Upper lobe of right lung (tissue), 1 donor: ENCODE measurements around the gene MGARP. TPM values are rescaled to one million over a fixed set of nuclear protein-coding genes. Genes with fewer than 3 reads are reported as not detected.

Experiments used
- ATAC-seq: fragments of 200-7000 bp; cut with Tn5 transposase; one replicate; pipeline ENCODE4 v1.9.1; 2020; ENCODE audit warnings: mild to moderate bottlenecking, moderate library complexity
- DNase-seq: peaks from one replicate; pipeline ENCODE4 v3.0.0-alpha.2; 2020
- H3K27ac ChIP-seq: fragments of 200-600 bp; one replicate; pipeline ENCODE4 v1.8.0; 2022
- H3K27me3 ChIP-seq: fragments of 200-600 bp; one replicate; pipeline ENCODE4 v1.8.0; 2022; ENCODE audit warnings: mild to moderate bottlenecking
- H3K36me3 ChIP-seq: fragments of 200-600 bp; one replicate; pipeline ENCODE4 v1.8.0; 2022
- H3K4me1 ChIP-seq: fragments of 200-600 bp; one replicate; pipeline ENCODE4 v1.8.0; 2022
- H3K4me3 ChIP-seq: fragments of 200-600 bp; one replicate; pipeline ENCODE4 v1.8.0; 2022; ENCODE audit warnings: mild to moderate bottlenecking
- H3K9me3 ChIP-seq: fragments of 200-600 bp; one replicate; pipeline ENCODE4 v1.8.0; 2022
- intact Hi-C: fragments of 100-400 bp; cut with DNase I; formaldehyde crosslinking; loops from one replicate; pipeline ENCODE4 v1.11.0; 2022
- total RNA-seq: library from RNA; stranded (reverse); fragmentation: NEBNext Ultra II Directional; extraction: Animal tissue kit (Norgen Biotek cat#: 25700); gene quantifications from one replicate; pipeline ENCODE4 v1.2.1, GENCODE V29; 2021
- TF ChIP-seq, protein P1 (sequence below): fragments of 200-600 bp; IDR thresholded peaks from one replicate; pipeline ENCODE4 v1.8.0; 2022; ENCODE audit warnings: antibody characterized with exemption
- donor health status: DM: no; HTN: yes; CAD: no; lungs with severe emphysema.

MGARP gene
- total RNA-seq, 1 donor from 2014 or later = 0.75 TPM

DNA sequence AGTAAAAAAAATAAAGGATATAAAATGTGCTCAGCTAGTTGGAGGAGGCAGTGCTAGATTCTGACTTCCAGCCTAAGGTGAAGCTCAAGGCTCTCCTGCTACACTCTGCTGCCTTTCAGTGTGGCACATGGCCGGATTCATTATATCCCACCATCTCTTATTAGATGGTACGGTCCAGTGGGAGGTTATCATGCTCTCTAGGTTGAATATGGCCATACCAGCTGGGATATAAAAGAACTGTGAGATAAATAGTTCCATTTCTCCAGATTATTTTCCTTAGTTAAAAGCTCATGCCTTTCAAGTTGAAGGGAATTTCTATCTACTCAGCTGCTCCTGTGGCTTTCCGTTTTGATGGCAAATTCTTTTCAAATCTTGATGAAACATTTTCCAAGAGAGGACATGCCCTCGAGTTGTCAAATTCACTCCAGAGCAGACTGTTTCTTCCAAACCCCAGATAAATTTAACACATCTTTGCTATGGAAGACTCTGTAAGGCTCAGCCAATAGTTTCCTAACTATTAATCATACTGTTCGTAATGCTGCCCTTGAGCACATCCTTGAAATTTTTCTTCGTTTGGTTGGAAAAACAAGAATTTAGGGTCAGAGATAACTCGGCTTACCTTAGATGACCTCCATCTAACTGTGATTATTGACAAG lies 2.2 kb upstream of the MGARP start:
- no peak overlapping the region for H3K4me3 ChIP-seq
- ATAC-seq (no peak), DNase-seq (no peak)
- H3K36me3 ChIP-seq = no peaks in the 10 kb centered on the region
- intact Hi-C loops = no loop called here
- TF ChIP-seq, protein P1, sequence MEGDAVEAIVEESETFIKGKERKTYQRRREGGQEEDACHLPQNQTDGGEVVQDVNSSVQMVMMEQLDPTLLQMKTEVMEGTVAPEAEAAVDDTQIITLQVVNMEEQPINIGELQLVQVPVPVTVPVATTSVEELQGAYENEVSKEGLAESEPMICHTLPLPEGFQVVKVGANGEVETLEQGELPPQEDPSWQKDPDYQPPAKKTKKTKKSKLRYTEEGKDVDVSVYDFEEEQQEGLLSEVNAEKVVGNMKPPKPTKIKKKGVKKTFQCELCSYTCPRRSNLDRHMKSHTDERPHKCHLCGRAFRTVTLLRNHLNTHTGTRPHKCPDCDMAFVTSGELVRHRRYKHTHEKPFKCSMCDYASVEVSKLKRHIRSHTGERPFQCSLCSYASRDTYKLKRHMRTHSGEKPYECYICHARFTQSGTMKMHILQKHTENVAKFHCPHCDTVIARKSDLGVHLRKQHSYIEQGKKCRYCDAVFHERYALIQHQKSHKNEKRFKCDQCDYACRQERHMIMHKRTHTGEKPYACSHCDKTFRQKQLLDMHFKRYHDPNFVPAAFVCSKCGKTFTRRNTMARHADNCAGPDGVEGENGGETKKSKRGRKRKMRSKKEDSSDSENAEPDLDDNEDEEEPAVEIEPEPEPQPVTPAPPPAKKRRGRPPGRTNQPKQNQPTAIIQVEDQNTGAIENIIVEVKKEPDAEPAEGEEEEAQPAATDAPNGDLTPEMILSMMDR = no peak
- peaks cover 15% of the 10 kb centered on the region for H3K4me1 ChIP-seq
- H3K27ac ChIP-seq = no peak overlapping the region
- H3K27me3 ChIP-seq = peaks cover 34% of the 10 kb centered on the region
- no peaks in the 10 kb centered on the region for H3K9me3 ChIP-seq

DNA sequence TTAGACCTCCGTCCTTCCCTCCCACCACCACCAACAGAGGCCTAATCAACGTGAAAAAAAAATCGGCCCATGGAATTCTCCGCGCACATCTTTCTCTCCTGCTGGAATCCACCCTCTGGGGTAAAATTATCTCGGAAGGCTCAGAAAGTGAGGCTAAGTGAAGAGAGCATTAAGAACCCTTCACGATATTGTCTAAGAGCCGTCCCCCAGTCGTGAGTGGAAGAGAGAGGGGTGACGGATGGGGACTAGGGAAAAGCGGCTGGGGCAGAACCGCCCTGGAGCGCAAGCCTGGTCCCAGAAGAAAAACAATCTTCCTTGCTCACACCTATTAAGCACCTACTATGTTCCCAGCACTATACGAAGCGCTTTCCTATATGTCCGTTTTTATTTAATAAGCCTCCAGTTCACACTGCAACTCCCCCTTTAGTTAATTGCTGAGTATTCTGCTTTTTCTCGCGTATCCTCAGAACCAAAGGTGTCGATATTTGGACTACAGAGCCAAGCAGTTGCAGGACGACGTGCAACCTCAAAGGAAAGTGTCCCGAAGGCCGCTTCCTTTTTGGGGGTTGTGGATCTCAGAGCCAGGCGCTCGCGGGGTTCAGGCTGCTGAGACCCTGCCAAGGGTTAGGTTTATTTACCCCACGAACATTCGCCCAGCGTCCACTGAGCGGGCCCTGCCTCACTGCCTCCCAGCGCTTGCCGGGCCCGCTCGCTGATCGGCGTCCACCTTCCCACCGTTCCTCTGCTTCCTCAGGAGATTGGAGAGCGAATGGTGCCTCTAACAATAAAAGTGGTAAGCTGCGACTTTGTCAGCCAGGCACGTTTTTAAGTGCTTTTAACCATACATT lies 889 bp downstream of the MGARP start:
- no peak overlapping the region for H3K27ac ChIP-seq

DNA sequence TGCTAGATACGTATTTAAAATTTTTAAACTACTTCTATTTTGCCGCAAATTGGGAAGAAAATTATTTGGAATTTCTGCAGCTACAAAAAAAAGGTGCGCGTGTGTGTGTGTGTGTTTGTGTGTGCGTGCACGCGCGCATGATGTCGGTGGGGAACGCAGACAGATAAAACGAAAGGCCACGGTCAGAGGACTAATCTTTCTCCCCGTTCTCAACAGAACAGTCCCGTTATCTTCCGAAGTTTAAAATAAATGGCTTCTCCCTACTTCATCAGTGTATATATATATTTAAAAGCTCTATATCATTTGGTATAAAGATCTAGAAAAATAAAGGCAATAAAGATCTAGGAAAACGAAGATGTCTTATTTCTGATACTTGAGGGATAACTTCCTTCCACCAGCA lies 1.5 kb downstream of the MGARP start:
- no peak for ATAC-seq
- Histone ChIP-seq H3K4me1 (peaks cover 15% of the 10 kb centered on the region), H3K9me3 (no peaks in the 10 kb centered on the region), H3K27me3 (peaks cover 46% of the 10 kb centered on the region), H3K4me3 (no peak overlapping the region), H3K36me3 (no peaks in the 10 kb centered on the region), H3K27ac (no peak overlapping the region)
- DNase-seq = no peak
- intact Hi-C loops = no loop called here
- TF ChIP-seq, protein P1 = no peak

More for the DNA sequence above, 889 bp downstream of the MGARP start:
- intact Hi-C loops = no loop called here
- Histone ChIP-seq H3K36me3 (no peaks in the 10 kb centered on the region), H3K4me1 (peaks cover 15% of the 10 kb centered on the region), H3K27me3 (peaks cover 46% of the 10 kb centered on the region), H3K9me3 (no peaks in the 10 kb centered on the region), H3K4me3 (peak overlapping the region; percentile 39)
- DNase-seq (no peak), ATAC-seq (peak; percentile 50)
- TF ChIP-seq, protein P1 = no peak

DNA sequence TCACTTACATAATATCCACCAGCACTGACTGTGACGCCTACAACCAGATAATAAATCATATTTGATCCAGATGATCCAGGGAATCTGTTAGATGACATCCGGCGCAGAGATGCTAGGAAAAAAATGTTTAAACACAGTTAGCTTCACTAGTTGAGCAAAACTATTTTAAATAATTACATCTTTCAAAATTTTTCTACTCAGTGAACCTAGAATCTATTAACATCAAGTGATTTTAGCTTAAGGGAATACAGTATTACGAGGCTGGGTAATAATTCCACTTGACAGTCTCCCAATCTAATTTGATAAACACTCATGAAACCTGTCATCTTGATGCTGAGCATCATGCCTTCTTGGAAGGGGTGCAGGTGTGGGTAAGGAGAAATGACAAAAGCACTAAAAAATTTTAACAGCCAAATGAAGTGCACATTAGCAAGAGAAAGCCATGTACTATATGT lies 4.7 kb downstream of the MGARP start:
- Histone ChIP-seq H3K27ac (no peak overlapping the region), H3K9me3 (no peaks in the 10 kb centered on the region), H3K4me3 (no peak overlapping the region), H3K4me1 (peaks cover 15% of the 10 kb centered on the region), H3K27me3 (peaks cover 43% of the 10 kb centered on the region), H3K36me3 (no peaks in the 10 kb centered on the region)
- TF ChIP-seq, protein P1 = no peak
- DNase-seq (no peak), ATAC-seq (no peak)
- intact Hi-C loops = no loop called here

DNA sequence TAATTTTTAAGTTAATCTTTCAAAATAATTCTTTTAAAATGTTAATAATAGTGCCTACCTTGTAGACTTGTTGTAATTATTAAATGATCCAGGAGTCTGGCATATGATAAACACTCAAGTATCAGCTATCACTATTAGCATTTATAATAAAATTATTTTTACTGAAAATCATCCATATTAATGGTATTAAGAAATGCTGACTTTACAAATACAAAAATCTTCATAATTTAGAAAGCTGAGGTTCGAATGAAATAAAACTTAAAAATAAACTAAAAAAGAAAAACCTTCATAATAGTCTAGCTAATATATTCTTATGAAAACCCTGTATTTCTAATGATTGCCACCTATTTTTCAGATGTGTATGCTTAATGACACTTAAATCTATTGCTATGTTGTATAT lies 5.2 kb downstream of the MGARP start:
- TF ChIP-seq, protein P1 = no peak
- Histone ChIP-seq H3K4me1 (peaks cover 10% of the 10 kb centered on the region), H3K9me3 (no peaks in the 10 kb centered on the region), H3K36me3 (no peaks in the 10 kb centered on the region), H3K27ac (no peak overlapping the region), H3K27me3 (peaks cover 38% of the 10 kb centered on the region), H3K4me3 (no peak overlapping the region)
- no peak for ATAC-seq
- no peak for DNase-seq
- intact Hi-C loops = no loop called here
